ENCODE data around the gene KCNQ4. TPM values are rescaled to one million over a fixed set of nuclear protein-coding genes. Genes with fewer than 3 reads are reported as not detected.

KCNQ4 gene
- total and polyA plus RNA-seq, 10 of the 15 experiments (the other 5 are each of a cell fraction or from before 2014, with no cell fraction given) = 0.04 to 0.18 (median 0.08) TPM; not detected in 2

GRCh38 chr1:40876891-40877290 is 93.3 kb downstream of the KCNQ4 start (continued):
- no peak for TF ChIP-seq ZBTB33 (IDR thresholded peaks at IDR 0.05)
- TF ChIP-seq ZNF207 (IDR thresholded peaks at IDR 0.05; ENCODE audit: borderline replicate concordance) = no peak

GRCh38 chr1:40877698-40878097 is 94.1 kb downstream of the KCNQ4 start:
- ChIA-PET CTCF (interaction anchor here (1.5 to 2.7 kb wide), 3 partner anchors 28 to 345 kb away, joined by 4 to 18 read pairs (median 5); no protein-coding TSS in a partner anchor), POLR2A (interaction anchor here (1.1 to 2.2 kb wide), 2 partner anchors 14 to 20 kb away, joined by 4 to 6 read pairs; no protein-coding TSS in a partner anchor), SMC1A (ENCODE audit: uncharacterized antibody, unreplicated experiment) (interaction anchor here (1.4 kb wide), 1 partner anchor 104 kb away, joined by 3 read pairs; no protein-coding TSS in a partner anchor), RAD21 (ENCODE audit: unreplicated experiment) (interaction anchor here (0.5 to 1.3 kb wide), 2 partner anchors 20 to 345 kb away, joined by 3 read pairs; no protein-coding TSS in a partner anchor)
- H2AFZ ChIP-seq (ENCODE audit: control insufficient read depth, low read depth, low read length) = peak overlapping the region; percentile 21
- BruUV-seq (replicated peaks) = no TSS peak
- H3K27me3 ChIP-seq (replicated peaks in 1 of 2; ENCODE audit: control insufficient read depth in 2 of 2, insufficient read depth in 2 of 2, low read length in 1 of 2) = no peaks in the 10 kb centered on the region
- in situ Hi-C loops (cut with MboI) = no loop called here
- no peak for FAIRE-seq
- intact Hi-C loops (cut with micrococcal nuclease; ENCODE audit: unreplicated experiment) = no loop called here
- no peaks in the 10 kb centered on the region for H4K20me1 ChIP-seq (ENCODE audit: control insufficient read depth, insufficient read depth)
- H3K9me3 ChIP-seq (replicated peaks; ENCODE audit: control insufficient read depth, insufficient read depth, low read length) = peaks cover 7% of the 10 kb centered on the region; the same call in 2 of the 3 replicates
- no peaks in the 10 kb centered on the region for H3K36me3 ChIP-seq (ENCODE audit: control insufficient read depth in 2 of 2, insufficient read depth in 2 of 2, low read length in 1 of 2)
- 0% methylated on average over 4 of the region's 4 CpGs for WGBS (ENCODE audit: insufficient coverage, insufficient replicate concordance, low lambda C conversion rate, missing lambda C conversion rate)
- no peak for DNase-seq (ENCODE audit: low read depth, low spot score)
- peak; percentile 72 for ATAC-seq
- H3K4me2 ChIP-seq (ENCODE audit: control insufficient read depth, insufficient read depth) = no peak overlapping the region
- no peaks in the 10 kb centered on the region for H3K79me2 ChIP-seq (ENCODE audit: control insufficient read depth, insufficient read depth, low read length)
- no peak overlapping the region for H3K27ac ChIP-seq (ENCODE audit: control insufficient read depth, insufficient read depth)
- no peak overlapping the region for H3K9ac ChIP-seq (ENCODE audit: control insufficient read depth, insufficient read depth, low read length)
- H3K4me3 ChIP-seq = no peak overlapping the region
- TF ChIP-seq BRCA1 (IDR thresholded peaks at IDR 0.05; ENCODE audit: low read depth, low read length) (no peak), IKZF2 (IDR thresholded peaks at IDR 0.05) (0 out of 4 replicates have a peak, but pooled peaks of 1 of the 2 experiments have one; percentile 14), ZNF687 (IDR thresholded peaks at IDR 0.05) (0 out of 2 replicates have a peak, but pooled peaks have one; percentile 19), ZBED1 (IDR thresholded peaks at IDR 0.05; ENCODE audit: borderline replicate concordance) (no peak), HSF1 (IDR thresholded peaks at IDR 0.05; ENCODE audit: low read depth, low read length) (no peak), IKZF1 (conservative IDR thresholded peaks at IDR 0.05) (0 out of 2 replicates have a peak, but pooled peaks have one; percentile 22), BHLHE40 (IDR thresholded peaks at IDR 0.05; ENCODE audit: borderline replicate concordance in 1 of 2, low read depth in 2 of 2, low read length in 1 of 2) (peak in 1 of 2 experiments; percentile 31; a peak in 1 of 4 replicates), TBL1XR1 (IDR thresholded peaks at IDR 0.05; ENCODE audit: low read depth, low read length) (no peak), YBX1 (IDR thresholded peaks at IDR 0.05) (no peak), RUNX3 (IDR thresholded peaks at IDR 0.05; ENCODE audit: low read length) (peak; percentile 28; the same call in 1 of the 2 replicates)
- H3K4me1 ChIP-seq (ENCODE audit: control insufficient read depth, insufficient read depth, low read length) = peaks cover 3% of the 10 kb centered on the region; the same call in 1 of the 2 replicates

Data from GM12878 (cell line).